Esophagus squamous epithelium (tissue), 4 donors: ENCODE measurements around the gene PVR.

Experiments used
- POLR2A ChIP-seq, 4 donors: fragments of 450-650 bp; IDR thresholded peaks; one replicate each; pipeline ENCODE4 v1.6.1; 2017; ENCODE audit warnings: antibody characterized with exemption in 4 of 4, mild to moderate bottlenecking in 4 of 4, moderate library complexity in 3 of 4
- TF ChIP-seq, protein P1 (sequence below), 6 experiments: fragments of 450-650 bp in 4 of 6; fragments of 200-600 bp in 2 of 6; sonication (generic) in 2 of 6; IDR thresholded peaks; one replicate each; pipeline ENCODE4 v1.5.1; 2016 to 2019; ENCODE audit warnings: antibody characterized with exemption in 6 of 6, mild to moderate bottlenecking in 4 of 6, moderate library complexity in 4 of 6

DNA sequence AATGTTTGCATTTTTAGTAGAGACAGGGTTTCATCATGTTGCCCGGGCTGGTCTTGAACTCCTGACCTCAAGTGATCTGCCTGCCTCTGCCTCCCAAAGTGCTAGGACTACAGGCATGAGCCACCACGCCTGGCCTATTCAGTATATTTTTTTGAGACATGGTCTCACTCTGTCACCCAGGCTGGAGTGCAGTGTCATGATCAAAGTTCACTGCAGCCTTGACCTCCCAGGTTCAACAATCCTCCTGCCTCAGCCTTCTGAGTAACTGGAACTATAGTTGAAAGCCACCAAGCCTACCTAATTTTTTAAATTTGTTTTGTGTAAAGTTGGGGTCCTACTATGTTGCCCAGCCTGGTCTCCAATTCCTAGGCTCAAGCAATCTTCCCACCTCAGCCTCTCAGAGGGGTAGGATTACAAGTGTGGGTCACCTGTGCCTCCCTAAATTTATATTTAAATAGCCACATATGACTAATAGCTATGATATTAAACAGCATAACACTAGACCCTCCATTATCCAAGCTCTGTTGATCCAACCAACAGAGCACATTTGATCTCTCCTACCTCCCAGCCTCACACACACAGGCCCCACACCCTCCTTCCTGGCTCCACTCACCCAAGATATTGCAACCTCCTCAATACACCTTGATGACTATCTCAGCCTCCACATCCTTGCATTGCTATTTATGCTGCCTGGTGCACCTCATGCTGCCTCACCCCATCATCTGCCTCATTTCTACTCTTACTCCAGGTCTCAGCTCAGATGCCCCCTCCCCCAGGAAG is 25.5 kb downstream of the PVR start:
- TF ChIP-seq, protein P1, sequence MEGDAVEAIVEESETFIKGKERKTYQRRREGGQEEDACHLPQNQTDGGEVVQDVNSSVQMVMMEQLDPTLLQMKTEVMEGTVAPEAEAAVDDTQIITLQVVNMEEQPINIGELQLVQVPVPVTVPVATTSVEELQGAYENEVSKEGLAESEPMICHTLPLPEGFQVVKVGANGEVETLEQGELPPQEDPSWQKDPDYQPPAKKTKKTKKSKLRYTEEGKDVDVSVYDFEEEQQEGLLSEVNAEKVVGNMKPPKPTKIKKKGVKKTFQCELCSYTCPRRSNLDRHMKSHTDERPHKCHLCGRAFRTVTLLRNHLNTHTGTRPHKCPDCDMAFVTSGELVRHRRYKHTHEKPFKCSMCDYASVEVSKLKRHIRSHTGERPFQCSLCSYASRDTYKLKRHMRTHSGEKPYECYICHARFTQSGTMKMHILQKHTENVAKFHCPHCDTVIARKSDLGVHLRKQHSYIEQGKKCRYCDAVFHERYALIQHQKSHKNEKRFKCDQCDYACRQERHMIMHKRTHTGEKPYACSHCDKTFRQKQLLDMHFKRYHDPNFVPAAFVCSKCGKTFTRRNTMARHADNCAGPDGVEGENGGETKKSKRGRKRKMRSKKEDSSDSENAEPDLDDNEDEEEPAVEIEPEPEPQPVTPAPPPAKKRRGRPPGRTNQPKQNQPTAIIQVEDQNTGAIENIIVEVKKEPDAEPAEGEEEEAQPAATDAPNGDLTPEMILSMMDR (IDR thresholded peaks at IDR 0.05) = no peak
- no peak for TF ChIP-seq POLR2A (IDR thresholded peaks at IDR 0.05)
